Lung (tissue), 12 donors: ENCODE measurements around the gene LUC7L. TPM values are rescaled to one million over a fixed set of nuclear protein-coding genes. Genes with fewer than 3 reads are reported as not detected.
A peak's percentile ranks its signal among the peaks of the same experiment; 100 is the strongest.

Experiments
- ATAC-seq: fragments of 200-7000 bp; cut with Tn5 transposase; one replicate; pipeline ENCODE4 v1.9.1; 2020; ENCODE audit warnings: moderate number of reproducible peaks; ENCODE audit not compliant: insufficient read depth, low FRiP score
- DNase-seq, 3 donors: peaks; one replicate each; pipeline ENCODE4 v3.0.0-alpha.2; 2013 to 2017
- H3K27ac ChIP-seq, 2 donors: one replicate each; pipeline ENCODE4 v1.5.1; 2013; ENCODE audit warnings: mild to moderate bottlenecking in 2 of 2, moderate library complexity in 2 of 2, control low read depth in 1 of 2, inconsistent platforms in 1 of 2, low read depth in 1 of 2, low read length in 1 of 2
- H3K27me3 ChIP-seq, 3 donors: one replicate each; pipeline ENCODE4 v1.5.1; 2013; ENCODE audit warnings: low read length in 2 of 3; ENCODE audit not compliant: control insufficient read depth in 3 of 3, insufficient read depth in 3 of 3
- H3K36me3 ChIP-seq, 4 donors: one replicate each; pipeline ENCODE4 v1.5.1; 2013; ENCODE audit warnings: low read length in 4 of 4, mild to moderate bottlenecking in 1 of 4, moderate library complexity in 1 of 4; ENCODE audit not compliant: control insufficient read depth in 4 of 4, insufficient read depth in 4 of 4
- H3K4me1 ChIP-seq, 5 donors: one replicate each; pipeline ENCODE4 v1.5.1; 2013; ENCODE audit warnings: low read length in 5 of 5, mild to moderate bottlenecking in 2 of 5, moderate library complexity in 1 of 5; ENCODE audit not compliant: control insufficient read depth in 5 of 5, insufficient read depth in 5 of 5
- H3K4me3 ChIP-seq: one replicate; pipeline ENCODE4 v1.5.1; 2013; ENCODE audit warnings: mild to moderate bottlenecking, control low read depth, moderate library complexity
- H3K9ac ChIP-seq, 2 donors: one replicate each; pipeline ENCODE4 v1.5.1; 2013; ENCODE audit warnings: low read length in 2 of 2, control low read depth in 1 of 2; ENCODE audit not compliant: insufficient read depth in 1 of 2
- H3K9me3 ChIP-seq, 4 donors: one replicate each; pipeline ENCODE4 v1.5.1; 2013; ENCODE audit warnings: low read length in 3 of 4, mild to moderate bottlenecking in 1 of 4, moderate library complexity in 1 of 4; ENCODE audit not compliant: control insufficient read depth in 4 of 4, insufficient read depth in 3 of 4
- WGBS, 2 donors: extraction: QIAGEN DNeasy Blood & Tissue Kit; methylation state at CpG; one replicate each; pipeline ENCODE4 v1.1.7; 2013; 5-methylcytosine and 5-hydroxymethylcytosine counted together
- polyA plus RNA-seq, 2 donors: library from polyadenylated mRNA; stranded (reverse); fragments of 200-250 nt; gene quantifications; one replicate each; pipeline ENCODE4 v1.2.1, GENCODE V29; 2013
- total RNA-seq, 2 donors: library from RNA; depleted of rRNA in 1 of 2; stranded (reverse); fragments of >200 nt in 1 of 2; gene quantifications; one replicate each; pipeline ENCODE4 v1.2.1, GENCODE V29; 2014 to 2021
- TF ChIP-seq, protein P1 (sequence below): IDR thresholded peaks from 2 replicates; pipeline ENCODE4 v1.5.1; 2012; ENCODE audit warnings: mild to moderate bottlenecking; ENCODE audit errors: control extremely low read depth, extremely low read depth
- donor health status: control.
- donor health status: control.
- donor health status: Bipolar disorder and iron deficiency.
- donor health status: healthy.
- donor health status: DM: yes; HTN: yes; CAD: no.

Gene LUC7L
- total and polyA plus RNA-seq, 4 donors: 35.2 to 115 (median 80.8) TPM

DNA sequence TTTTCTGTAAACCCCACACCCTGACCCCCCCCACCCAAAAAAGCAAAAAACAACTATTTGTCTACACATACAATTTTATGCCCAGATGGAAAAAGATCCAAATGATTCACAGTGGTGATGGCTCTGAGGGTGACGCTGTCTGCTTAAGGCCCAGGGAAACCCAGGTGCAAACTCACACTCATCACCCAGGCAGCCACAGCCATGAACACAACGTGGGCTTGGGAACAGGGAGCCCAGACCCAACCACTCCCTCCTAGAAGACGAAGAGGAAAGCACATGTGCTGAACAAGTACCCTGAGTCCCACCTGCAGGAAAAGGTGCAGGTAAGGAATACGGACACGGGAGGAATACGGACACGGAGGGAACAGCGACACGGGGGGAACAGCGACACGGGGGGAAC lies 43.6 kb downstream of the LUC7L start:
- DNase-seq: no peak
- H3K4me3 ChIP-seq: no peak overlapping the region
- no peak for ATAC-seq
- H3K4me1 ChIP-seq: peaks cover 0 to 6% (median 4%) of the 10 kb centered on the region in 5 donors
- peaks cover 0 to 2% (median 0%) of the 10 kb centered on the region in 4 donors for H3K9me3 ChIP-seq
- TF ChIP-seq, protein P1, sequence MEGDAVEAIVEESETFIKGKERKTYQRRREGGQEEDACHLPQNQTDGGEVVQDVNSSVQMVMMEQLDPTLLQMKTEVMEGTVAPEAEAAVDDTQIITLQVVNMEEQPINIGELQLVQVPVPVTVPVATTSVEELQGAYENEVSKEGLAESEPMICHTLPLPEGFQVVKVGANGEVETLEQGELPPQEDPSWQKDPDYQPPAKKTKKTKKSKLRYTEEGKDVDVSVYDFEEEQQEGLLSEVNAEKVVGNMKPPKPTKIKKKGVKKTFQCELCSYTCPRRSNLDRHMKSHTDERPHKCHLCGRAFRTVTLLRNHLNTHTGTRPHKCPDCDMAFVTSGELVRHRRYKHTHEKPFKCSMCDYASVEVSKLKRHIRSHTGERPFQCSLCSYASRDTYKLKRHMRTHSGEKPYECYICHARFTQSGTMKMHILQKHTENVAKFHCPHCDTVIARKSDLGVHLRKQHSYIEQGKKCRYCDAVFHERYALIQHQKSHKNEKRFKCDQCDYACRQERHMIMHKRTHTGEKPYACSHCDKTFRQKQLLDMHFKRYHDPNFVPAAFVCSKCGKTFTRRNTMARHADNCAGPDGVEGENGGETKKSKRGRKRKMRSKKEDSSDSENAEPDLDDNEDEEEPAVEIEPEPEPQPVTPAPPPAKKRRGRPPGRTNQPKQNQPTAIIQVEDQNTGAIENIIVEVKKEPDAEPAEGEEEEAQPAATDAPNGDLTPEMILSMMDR: no peak
- no peak overlapping the region for H3K9ac ChIP-seq
- peaks cover 14 to 30% (median 21%) of the 10 kb centered on the region in 4 donors for H3K36me3 ChIP-seq
- no peaks in the 10 kb centered on the region for H3K27me3 ChIP-seq
- 84 to 90% methylated on average over 10 to 11 of the region's 11 CpGs for WGBS, 2 donors
- H3K27ac ChIP-seq: no peak overlapping the region

DNA sequence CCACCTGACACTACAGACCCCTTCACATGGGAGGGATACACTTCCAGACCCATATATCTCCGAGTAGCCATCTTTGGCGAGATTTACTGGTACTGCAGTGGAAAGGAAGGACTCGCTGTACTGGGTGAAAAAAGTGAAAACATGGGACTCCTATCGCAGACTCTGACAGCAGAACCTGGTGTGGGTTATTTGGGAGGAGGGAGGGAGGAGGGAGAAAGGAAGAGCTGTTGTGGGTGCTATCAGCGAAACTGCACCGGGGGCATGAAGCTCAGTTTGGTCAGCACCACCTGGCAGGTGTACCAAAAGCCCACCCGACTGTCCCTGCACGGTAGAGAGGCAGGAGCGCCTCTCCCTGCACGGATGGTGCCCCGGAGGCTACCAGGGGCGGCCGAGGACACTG lies 44.0 kb downstream of the LUC7L start:
- H3K9ac ChIP-seq: no peak overlapping the region
- ATAC-seq: no peak
- no peak for DNase-seq
- H3K27me3 ChIP-seq: no peaks in the 10 kb centered on the region
- H3K4me1 ChIP-seq: peaks cover 0 to 11% (median 4%) of the 10 kb centered on the region in 5 donors
- no peak overlapping the region for H3K27ac ChIP-seq
- TF ChIP-seq, protein P1: no peak
- H3K36me3 ChIP-seq: peaks cover 9 to 26% (median 21%) of the 10 kb centered on the region in 4 donors
- peaks cover 0 to 2% (median 0%) of the 10 kb centered on the region in 4 donors for H3K9me3 ChIP-seq
- no peak overlapping the region for H3K4me3 ChIP-seq
- WGBS, 2 donors: 88 to 92% methylated on average over 13 of the region's 13 CpGs

DNA sequence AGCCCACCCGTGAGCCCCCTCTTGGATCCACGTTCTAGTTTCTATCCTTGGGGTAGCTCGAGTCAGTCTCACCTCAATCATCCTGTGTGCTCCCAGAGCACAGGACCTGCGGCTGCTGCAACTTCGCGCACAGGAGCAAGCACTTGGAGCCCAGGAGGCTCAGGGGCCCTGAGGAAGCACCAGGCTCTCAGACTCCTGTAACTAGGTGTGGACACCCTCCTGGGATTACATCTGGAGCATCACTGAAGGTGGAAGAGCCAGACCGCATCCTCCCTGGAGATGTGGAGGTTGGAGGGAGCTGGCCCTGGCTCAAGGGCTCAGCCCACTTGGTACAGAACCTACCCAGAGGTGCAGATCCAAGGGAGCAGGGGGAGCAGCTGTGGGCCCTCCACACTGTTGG lies 46.2 kb downstream of the LUC7L start:
- peaks cover 0 to 18% (median 16%) of the 10 kb centered on the region in 3 donors for H3K27me3 ChIP-seq
- H3K4me1 ChIP-seq: peaks cover 0 to 14% (median 4%) of the 10 kb centered on the region in 5 donors
- no peak for ATAC-seq
- TF ChIP-seq, protein P1: no peak
- 74 to 87% methylated on average over 7 of the region's 7 CpGs for WGBS, 2 donors
- peaks cover 0 to 2% (median 0%) of the 10 kb centered on the region in 4 donors for H3K9me3 ChIP-seq
- DNase-seq: no peak
- H3K9ac ChIP-seq: no peak overlapping the region
- H3K4me3 ChIP-seq: no peak overlapping the region
- no peak overlapping the region for H3K27ac ChIP-seq
- peaks cover 2 to 8% (median 5%) of the 10 kb centered on the region in 4 donors for H3K36me3 ChIP-seq

DNA sequence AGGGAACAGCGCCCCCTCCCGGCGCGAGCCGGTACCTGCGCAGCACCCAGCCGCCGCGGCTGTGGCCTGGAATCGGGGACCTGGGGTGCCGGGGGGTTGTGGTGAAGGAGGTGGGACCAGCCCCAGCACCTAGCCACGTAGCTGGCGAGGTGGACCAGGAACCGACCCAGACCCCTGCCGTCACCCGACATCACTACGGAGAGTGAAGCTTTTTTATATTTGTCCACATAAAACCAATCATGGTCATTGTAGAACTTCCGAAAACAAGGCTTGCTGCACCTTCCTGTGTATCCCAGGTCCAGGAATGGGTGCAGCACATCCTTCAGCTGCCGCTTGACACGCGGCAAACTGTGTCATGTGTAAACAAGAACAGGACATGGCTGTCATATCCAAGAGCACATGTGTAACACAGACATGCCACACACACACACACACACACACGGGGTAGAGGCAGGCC lies 47.7 kb downstream of the LUC7L start:
- Histone ChIP-seq H3K4me1 (peaks cover 0 to 14% (median 4%) of the 10 kb centered on the region in 5 donors), H3K9ac (no peak overlapping the region), H3K36me3 (no peaks in the 10 kb centered on the region), H3K27me3 (peaks cover 0 to 28% (median 25%) of the 10 kb centered on the region in 3 donors), H3K27ac (no peak overlapping the region), H3K4me3 (no peak overlapping the region), H3K9me3 (peaks cover 0 to 2% (median 0%) of the 10 kb centered on the region in 4 donors)
- no peak for ATAC-seq
- WGBS, 2 donors: 8 to 9% methylated on average over 21 to 22 of the region's 22 CpGs
- TF ChIP-seq, protein P1: peak; percentile 88
- DNase-seq: no peak
